ENCODE measurements around the gene HSD11B1.

The HSD11B1 gene

GRCh38 chr1:209756615-209757445 lies 52.2 kb downstream of the HSD11B1 start:
- DNase-seq = no peak

GRCh38 chr1:209758400-209758799 lies 53.8 kb downstream of the HSD11B1 start:
- DNase-seq = no peak

GRCh38 chr1:209759829-209760359 lies 55.2 kb downstream of the HSD11B1 start:
- DNase-seq = no peak

GRCh38 chr1:209761011-209761635 lies 56.5 kb downstream of the HSD11B1 start:
- DNase-seq = no peak

- no peak for DNase-seq
These were observed 61.4 kb downstream of the HSD11B1 start for GRCh38 chr1:209766051-209766450.

GRCh38 chr1:209767096-209767495 lies 62.5 kb downstream of the HSD11B1 start:
- no peak for DNase-seq

- DNase-seq = no peak
These were observed 63.1 kb downstream of the HSD11B1 start for GRCh38 chr1:209767706-209768105.

- DNase-seq = no peak
These were observed 63.7 kb downstream of the HSD11B1 start for GRCh38 chr1:209768354-209768774.

GRCh38 chr1:209769171-209769904 lies 64.7 kb downstream of the HSD11B1 start:
- DNase-seq = peak; percentile 82

- no peak for DNase-seq
These were observed 65.3 kb downstream of the HSD11B1 start for GRCh38 chr1:209769971-209770370.

GRCh38 chr1:209770636-209771415 lies 66.2 kb downstream of the HSD11B1 start:
- DNase-seq = no peak

- DNase-seq = no peak
These were observed 67.5 kb downstream of the HSD11B1 start for GRCh38 chr1:209772126-209772525.

GRCh38 chr1:209774592-209774991 lies 69.9 kb downstream of the HSD11B1 start:
- DNase-seq = no peak

- no peak for DNase-seq
These were observed 71.0 kb downstream of the HSD11B1 start for GRCh38 chr1:209775678-209776077.

- no peak for DNase-seq
These were observed 72.9 kb downstream of the HSD11B1 start for GRCh38 chr1:209777587-209777986.

- no peak for DNase-seq
These were observed 73.5 kb downstream of the HSD11B1 start for GRCh38 chr1:209778102-209778501.

GRCh38 chr1:209780268-209780667 lies 75.6 kb downstream of the HSD11B1 start:
- DNase-seq = no peak

- DNase-seq = no peak
These were observed 78.7 kb downstream of the HSD11B1 start for GRCh38 chr1:209783386-209783785.
